ENCODE data around the gene GRAMD1A.
"Not testable (repeated sequence)": the region's sequence is repeated elsewhere in the genome, so short reads cannot be mapped to it uniquely, and the experiment has no call there.

GRAMD1A gene

GRCh38 chr19:35038623-35039512 is 38.7 kb downstream of the GRAMD1A start:
- no peak for DNase-seq

- DNase-seq = no peak
Observed at GRCh38 chr19:35039881-35040825, 40.0 kb downstream of the GRAMD1A start.

- DNase-seq = peak in 1 of 2 experiments; percentile 56
Observed at GRCh38 chr19:35040826-35041547, 40.9 kb downstream of the GRAMD1A start.

GRCh38 chr19:35041548-35042055 is 41.5 kb downstream of the GRAMD1A start, which contains the start of gene HPN:
HPN (plus strand) TSS chr19:35041721; CDS start chr19:35042507, 786 bp downstream.
- no peak for DNase-seq

- no peak for DNase-seq
Observed at GRCh38 chr19:35042056-35042730, 42.1 kb downstream of the GRAMD1A start.

GRCh38 chr19:35042954-35043604 is 43.0 kb downstream of the GRAMD1A start:
- DNase-seq = no peak

- DNase-seq = no peak
Observed at GRCh38 chr19:35043906-35044305, 43.8 kb downstream of the GRAMD1A start.

GRCh38 chr19:35044317-35045117 is 44.4 kb downstream of the GRAMD1A start:
- peak; percentile 82 to 83 for DNase-seq

GRCh38 chr19:35045667-35046300 is 45.7 kb downstream of the GRAMD1A start:
- peak; percentile 56 to 65 for DNase-seq

- DNase-seq = no peak
Observed at GRCh38 chr19:35046461-35046860, 46.3 kb downstream of the GRAMD1A start.

- DNase-seq = no peak
Observed at GRCh38 chr19:35048911-35049411, 48.8 kb downstream of the GRAMD1A start.

GRCh38 chr19:35049456-35049855 is 49.3 kb downstream of the GRAMD1A start:
- DNase-seq = no peak

GRCh38 chr19:35050662-35051061 is 50.5 kb downstream of the GRAMD1A start:
- DNase-seq = not testable (repeated sequence)

- DNase-seq = not testable (repeated sequence)
Observed at GRCh38 chr19:35051268-35051667, 51.1 kb downstream of the GRAMD1A start.

GRCh38 chr19:35051796-35052195 is 51.7 kb downstream of the GRAMD1A start:
- no peak for DNase-seq

- DNase-seq = no peak
Observed at GRCh38 chr19:35052599-35053190, 52.6 kb downstream of the GRAMD1A start.

- no peak for DNase-seq
Observed at GRCh38 chr19:35053667-35054293, 53.7 kb downstream of the GRAMD1A start.

- no peak for DNase-seq
Observed at GRCh38 chr19:35054626-35055025, 54.5 kb downstream of the GRAMD1A start.

- no peak for DNase-seq
Observed at GRCh38 chr19:35055715-35056179, 55.6 kb downstream of the GRAMD1A start.

Data from activated T-cell treated with anti-CD3 and anti-CD28 coated beads, Interleukin-2, amount 50 U/mL, for 48 hours (primary cell).